Measurements from ENCODE around the gene TCF4. TPM values are rescaled to one million over a fixed set of nuclear protein-coding genes. Genes with fewer than 3 reads are reported as not detected.

Gene TCF4
- polyA plus RNA-seq, 1 of the 3 experiments (the other 2 are of a cell fraction): 39.1 TPM

- TF ChIP-seq YY1 (IDR thresholded peaks at IDR 0.05; ENCODE audit: low read depth) (no peak), IRF3 (IDR thresholded peaks at IDR 0.05; ENCODE audit: low read depth, low read length) (no peak), MXI1 (IDR thresholded peaks at IDR 0.05; ENCODE audit: low read depth, low read length) (no peak), REST (IDR thresholded peaks at IDR 0.05; ENCODE audit: low read depth, low read length) (no peak), RAD21 (IDR thresholded peaks at IDR 0.05; ENCODE audit: low read length) (no peak), RFX5 (IDR thresholded peaks at IDR 0.05; ENCODE audit: low read length) (no peak)
- H3K27ac ChIP-seq (ENCODE audit: low read depth in 2 of 2, low read length in 1 of 2): peak overlapping the region; percentile 50 to 85; a peak in 3 of 4 replicates
These were observed 322.8 kb downstream of the TCF4 start for GRCh38 chr18:55265130-55265675.

GRCh38 chr18:55264108-55264507, 323.9 kb downstream of the TCF4 start:
- Histone ChIP-seq H3K27ac (ENCODE audit: low read depth in 2 of 2, low read length in 1 of 2) (peak overlapping the region; percentile 50 to 58), H3K9ac (peak overlapping the region; percentile 4; the same call in 1 of the 2 replicates), H3K79me2 (ENCODE audit: insufficient read depth) (peaks cover 55% of the 10 kb centered on the region), H4K20me1 (ENCODE audit: insufficient read depth) (no peaks in the 10 kb centered on the region), H3K9me3 (no peaks in the 10 kb centered on the region), H3K4me2 (no peak overlapping the region), H3K27me3 (ENCODE audit: insufficient read depth) (no peaks in the 10 kb centered on the region), H3K36me3 (replicated peaks in 1 of 2; ENCODE audit: control insufficient read depth in 1 of 2, insufficient read depth in 2 of 2, low read length in 1 of 2) (peaks cover 68 to 92% of the 10 kb centered on the region in 2 experiments), H3K4me3 (ENCODE audit: low read depth in 2 of 2, low read length in 1 of 2) (no peak overlapping the region), H2AFZ (ENCODE audit: low read depth) (no peak overlapping the region), H3K9me2 (no peaks in the 10 kb centered on the region), H3K4me1 (ENCODE audit: control insufficient read depth in 1 of 2, insufficient read depth in 2 of 2, low read depth in 1 of 2, low read length in 1 of 2) (peaks cover 23 to 29% of the 10 kb centered on the region in 2 experiments; a peak in 3 of 4 replicates), H3F3A (replicated peaks; ENCODE audit: insufficient read depth) (peaks cover 18% of the 10 kb centered on the region)
- POLR2A ChIA-PET: interaction anchor here (0.7 to 1.4 kb wide), 2 partner anchors 12 to 23 kb away, joined by 3 read pairs; no protein-coding TSS in a partner anchor
- no peak for DNase-seq
- 65% methylated on average over 3 of the region's 3 CpGs for WGBS (ENCODE audit: low lambda C conversion rate)
- no peak for TF ChIP-seq FOXJ3 (CRISPR knock-in tag; IDR thresholded peaks at IDR 0.05)
- no peak for TF ChIP-seq MXI1 (IDR thresholded peaks at IDR 0.05; ENCODE audit: low read depth, low read length)
- no peak for TF ChIP-seq NFIC (IDR thresholded peaks at IDR 0.05; ENCODE audit: borderline replicate concordance)
- no peak for TF ChIP-seq FOSL2 (IDR thresholded peaks at IDR 0.05; ENCODE audit: borderline replicate concordance, low read depth)
- CTCF ChIA-PET: interaction anchor here (1.7 kb wide), 1 partner anchor 29 kb away, joined by 8 read pairs; no protein-coding TSS in a partner anchor

More at GRCh38 chr18:55265130-55265675, 322.8 kb downstream of the TCF4 start:
- H3K36me3 ChIP-seq (replicated peaks in 1 of 2; ENCODE audit: control insufficient read depth in 1 of 2, insufficient read depth in 2 of 2, low read length in 1 of 2): peaks cover 68 to 92% of the 10 kb centered on the region in 2 experiments
- H3K9me3 ChIP-seq: no peaks in the 10 kb centered on the region
- ChIA-PET POLR2A (interaction anchor here (1.4 kb wide), 1 partner anchor 22 kb away, joined by 3 read pairs; no protein-coding TSS in a partner anchor), CTCF (interaction anchor here (1.7 kb wide), 1 partner anchor 31 kb away, joined by 8 read pairs; no protein-coding TSS in a partner anchor)
- no peak for DNase-seq
- no peak overlapping the region for H2AFZ ChIP-seq (ENCODE audit: low read depth)
- H3K27me3 ChIP-seq (ENCODE audit: insufficient read depth): no peaks in the 10 kb centered on the region
- H3F3A ChIP-seq (replicated peaks; ENCODE audit: insufficient read depth): peaks cover 24% of the 10 kb centered on the region
- H4K20me1 ChIP-seq (ENCODE audit: insufficient read depth): no peaks in the 10 kb centered on the region
- H3K9ac ChIP-seq: no peak overlapping the region
- H3K4me2 ChIP-seq: no peak overlapping the region
- H3K4me1 ChIP-seq (ENCODE audit: control insufficient read depth in 1 of 2, insufficient read depth in 2 of 2, low read depth in 1 of 2, low read length in 1 of 2): peaks cover 23 to 29% of the 10 kb centered on the region in 2 experiments; a peak in 3 of 4 replicates
- WGBS (ENCODE audit: low lambda C conversion rate): 84% methylated on average over 5 of the region's 5 CpGs
- no peak overlapping the region for H3K4me3 ChIP-seq (ENCODE audit: low read depth in 2 of 2, low read length in 1 of 2)
- H3K9me2 ChIP-seq: no peaks in the 10 kb centered on the region
- peaks cover 55% of the 10 kb centered on the region for H3K79me2 ChIP-seq (ENCODE audit: insufficient read depth)
